HG03457 (cell line): ENCODE data around the gene LEF1.
"Not testable (repeated sequence)": the region's sequence is repeated elsewhere in the genome, so short reads cannot be mapped to it uniquely, and the experiment has no call there.

Source experiments
- ATAC-seq: cut with Tn5 transposase; IDR thresholded peaks from one replicate; pipeline ENCODE4 v1.9.1; 2021; ENCODE audit warnings: moderate number of reproducible peaks; ENCODE audit not compliant: unreplicated experiment

The LEF1 gene

GRCh38 chr4:108070775-108071174, 98.0 kb downstream of the LEF1 start:
- ATAC-seq, result no peak

- ATAC-seq, result no peak
These were observed 100.3 kb downstream of the LEF1 start for GRCh38 chr4:108068442-108068841.

GRCh38 chr4:108060686-108061321, 107.9 kb downstream of the LEF1 start:
- no peak for ATAC-seq

GRCh38 chr4:108060164-108060563, 108.6 kb downstream of the LEF1 start:
- ATAC-seq, result no peak

GRCh38 chr4:108058685-108059440, 109.9 kb downstream of the LEF1 start:
- ATAC-seq, result no peak

GRCh38 chr4:108056418-108056817, 112.3 kb downstream of the LEF1 start:
- no peak for ATAC-seq

- no peak for ATAC-seq
These were observed 112.9 kb downstream of the LEF1 start for GRCh38 chr4:108055787-108056186.

GRCh38 chr4:108054025-108054638, 114.6 kb downstream of the LEF1 start:
- no peak for ATAC-seq

GRCh38 chr4:108053251-108053711, 115.5 kb downstream of the LEF1 start:
- peak; percentile 98 for ATAC-seq

- ATAC-seq, result no peak
These were observed 116.1 kb downstream of the LEF1 start for GRCh38 chr4:108052558-108053120.

GRCh38 chr4:108051343-108051742, 117.4 kb downstream of the LEF1 start:
- ATAC-seq, result no peak

- ATAC-seq, result not testable (repeated sequence)
These were observed 118.3 kb downstream of the LEF1 start for GRCh38 chr4:108050166-108051111.

GRCh38 chr4:108049406-108049805, 119.3 kb downstream of the LEF1 start:
- ATAC-seq, result no peak

- no peak for ATAC-seq
These were observed 119.7 kb downstream of the LEF1 start for GRCh38 chr4:108048997-108049396.

GRCh38 chr4:108048157-108048556, 120.6 kb downstream of the LEF1 start:
- ATAC-seq, result no peak

- ATAC-seq, result no peak
These were observed 121.5 kb downstream of the LEF1 start for GRCh38 chr4:108047199-108047598.

- ATAC-seq, result no peak
These were observed 123.1 kb downstream of the LEF1 start for GRCh38 chr4:108045687-108046024.

GRCh38 chr4:108044951-108045686, 123.6 kb downstream of the LEF1 start:
- no peak for ATAC-seq

GRCh38 chr4:108043526-108043925, 125.2 kb downstream of the LEF1 start:
- ATAC-seq, result no peak

GRCh38 chr4:108042927-108043326, 125.8 kb downstream of the LEF1 start:
- no peak for ATAC-seq
